Right lobe of liver (tissue), 4 donors: ENCODE results near the gene TMEM175.

Experiments used
- CTCF ChIP-seq, 4 donors: fragments of 200-600 bp in 3 of 4; fragments of 450-650 bp in 1 of 4; IDR thresholded peaks; one replicate each; pipeline versions ENCODE4 v1.5.1 to v1.8.0; 2016 to 2022; ENCODE audit warnings: antibody characterized with exemption in 4 of 4, mild to moderate bottlenecking in 2 of 4
- POLR2A ChIP-seq: fragments of 450-650 bp; IDR thresholded peaks from one replicate; pipeline ENCODE4 v1.6.1; 2017; ENCODE audit warnings: antibody characterized with exemption, mild to moderate bottlenecking
- donor health status: DM: no; HTN: no; CAD: no.
- donor health status: DM: no; HTN: no; CAD: no.
- donor health status: DM: no; HTN: yes; CAD: no.

- no peak for TF ChIP-seq CTCF (IDR thresholded peaks at IDR 0.05)
- no peak for TF ChIP-seq POLR2A
Observed at GRCh38 chr4:953574-953915, 21.3 kb downstream of the TMEM175 start.
